ENCODE measurements around the gene NAB2.
"Not testable (repeated sequence)": the region's sequence is repeated elsewhere in the genome, so short reads cannot be mapped to it uniquely, and the experiment has no call there.

The NAB2 gene

DNA sequence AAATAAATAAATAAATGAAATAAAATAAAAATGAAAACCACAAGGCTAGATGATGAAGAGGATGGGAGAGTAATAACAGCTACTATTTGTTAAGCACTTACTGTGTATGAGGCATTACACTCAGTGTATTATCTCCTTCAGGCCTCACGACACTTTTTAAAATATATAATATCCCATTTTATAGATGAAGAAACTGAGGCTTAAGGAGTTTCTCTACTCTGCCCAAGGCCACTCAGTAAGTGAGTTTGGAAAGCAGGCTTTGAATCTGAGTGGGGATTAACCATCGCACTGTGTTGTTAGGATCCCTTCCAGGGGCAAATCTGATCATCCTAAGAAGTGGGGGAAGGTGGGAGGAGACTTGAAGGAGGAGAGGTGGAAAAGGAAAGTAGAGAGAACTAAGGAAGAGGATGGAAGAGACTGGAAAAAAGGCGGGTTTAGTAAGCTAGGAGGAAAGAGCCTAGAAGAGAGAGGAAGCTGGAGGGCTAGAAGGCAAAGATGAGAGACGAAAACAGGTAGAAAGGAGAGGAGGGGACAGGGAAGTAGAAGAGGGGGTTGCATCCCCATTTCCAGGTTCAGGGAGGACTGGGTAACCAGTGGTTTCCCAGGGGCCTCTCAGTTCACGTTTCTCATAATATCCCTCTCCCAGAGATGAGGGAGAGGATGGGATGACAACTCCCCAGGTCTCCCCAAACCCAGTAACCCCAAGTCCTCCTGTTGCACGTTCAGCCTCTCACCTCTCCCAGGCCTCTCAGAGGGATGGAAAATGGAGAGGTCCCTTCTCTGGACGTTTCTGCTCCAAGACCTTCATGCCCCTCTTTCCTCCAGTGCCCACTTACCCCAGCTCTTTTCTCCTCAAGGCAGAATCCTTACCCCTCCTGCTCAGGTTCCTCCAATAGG is 20.5 kb downstream of the NAB2 start:
- no peak for DNase-seq (ENCODE audit: low read depth in 1 of 2, low spot score in 1 of 2)

DNA sequence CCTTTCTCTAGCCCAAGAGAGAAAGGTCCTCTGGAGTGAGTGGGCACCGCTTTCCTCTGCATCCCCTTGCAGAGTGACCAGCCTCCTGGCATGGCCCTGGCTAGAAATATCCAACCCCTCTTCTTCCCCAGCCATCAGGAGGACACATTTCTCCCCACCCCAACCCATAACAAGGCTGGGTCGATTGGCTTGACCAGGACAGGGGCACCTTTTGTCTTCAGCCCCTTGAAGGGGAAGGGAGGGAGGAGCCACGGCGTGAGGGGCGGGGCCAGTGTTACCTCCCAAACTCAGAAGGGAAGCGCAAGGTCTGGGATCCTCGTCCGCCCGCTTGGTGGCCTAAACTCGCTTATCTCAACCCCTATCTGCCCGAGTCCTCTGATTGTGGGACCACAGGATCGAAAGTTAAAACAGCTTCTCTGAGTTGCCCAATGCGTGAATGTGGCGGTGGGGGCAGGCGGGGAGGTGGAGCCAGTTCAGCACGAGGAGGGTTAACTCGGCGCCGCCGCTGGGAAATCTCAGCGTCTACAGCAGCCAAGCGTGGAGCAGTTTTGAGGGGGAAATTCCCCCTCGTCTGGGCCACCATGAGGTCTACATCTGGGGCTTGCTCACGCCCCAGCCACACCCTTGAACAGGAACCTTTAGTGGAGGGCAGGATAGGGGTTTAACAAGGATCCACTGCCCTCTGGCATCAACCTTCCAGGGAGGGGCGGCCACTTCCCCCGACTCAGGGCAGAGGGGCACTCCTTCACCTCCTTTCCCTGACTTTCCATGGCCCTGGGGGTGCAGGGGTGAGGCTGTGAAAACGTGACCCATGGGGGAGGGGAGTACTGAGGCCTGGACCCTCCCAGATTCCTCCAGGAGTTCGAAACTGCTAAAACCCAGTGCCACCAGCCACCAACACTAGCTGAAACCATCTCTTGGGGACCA is 21.5 kb downstream of the NAB2 start:
- peak in 1 of 2 donors; percentile 61 for DNase-seq (ENCODE audit: low read depth in 1 of 2, low spot score in 1 of 2)

DNA sequence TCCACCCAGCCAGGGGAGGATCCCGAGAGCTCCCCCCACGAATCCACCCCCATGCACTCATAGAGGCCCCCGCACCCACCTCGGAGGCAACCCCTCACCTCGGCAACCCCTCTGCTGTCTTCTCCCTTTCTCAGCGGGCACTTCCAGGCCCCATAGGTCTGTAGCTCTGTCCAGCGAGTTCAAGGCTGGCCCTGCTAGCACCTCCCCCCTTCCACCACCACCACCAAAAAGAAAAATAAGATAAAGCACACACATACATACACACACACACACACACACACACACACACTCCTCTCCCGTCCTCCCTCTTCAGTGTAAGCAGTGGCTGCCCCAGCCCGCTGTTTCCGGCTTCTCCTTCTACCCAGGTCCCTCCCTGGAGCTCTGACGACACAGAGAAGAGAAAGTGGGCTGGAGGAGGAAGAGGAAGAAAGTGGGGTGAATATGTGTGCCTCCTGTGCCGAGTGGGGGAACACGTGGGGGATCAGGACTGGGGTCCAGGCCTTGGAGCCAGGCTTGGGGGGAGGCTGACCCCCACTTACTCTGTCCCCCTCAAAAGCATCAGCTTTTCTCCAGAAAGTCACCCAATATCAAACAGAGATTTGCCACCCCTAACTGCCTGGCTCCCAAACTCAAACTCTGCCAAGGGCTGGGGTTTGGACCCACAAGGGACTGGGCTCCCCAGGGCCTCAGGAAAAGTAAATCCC is 22.3 kb downstream of the NAB2 start, which contains the start of gene STAT6:
STAT6 (minus strand) TSS at position 332 of the 704 bp plus-strand sequence. CDS start 3,084 bp downstream, outside the sequence.
- peak; percentile 65 to 68 for DNase-seq (ENCODE audit: low read depth in 1 of 2, low spot score in 1 of 2)

DNA sequence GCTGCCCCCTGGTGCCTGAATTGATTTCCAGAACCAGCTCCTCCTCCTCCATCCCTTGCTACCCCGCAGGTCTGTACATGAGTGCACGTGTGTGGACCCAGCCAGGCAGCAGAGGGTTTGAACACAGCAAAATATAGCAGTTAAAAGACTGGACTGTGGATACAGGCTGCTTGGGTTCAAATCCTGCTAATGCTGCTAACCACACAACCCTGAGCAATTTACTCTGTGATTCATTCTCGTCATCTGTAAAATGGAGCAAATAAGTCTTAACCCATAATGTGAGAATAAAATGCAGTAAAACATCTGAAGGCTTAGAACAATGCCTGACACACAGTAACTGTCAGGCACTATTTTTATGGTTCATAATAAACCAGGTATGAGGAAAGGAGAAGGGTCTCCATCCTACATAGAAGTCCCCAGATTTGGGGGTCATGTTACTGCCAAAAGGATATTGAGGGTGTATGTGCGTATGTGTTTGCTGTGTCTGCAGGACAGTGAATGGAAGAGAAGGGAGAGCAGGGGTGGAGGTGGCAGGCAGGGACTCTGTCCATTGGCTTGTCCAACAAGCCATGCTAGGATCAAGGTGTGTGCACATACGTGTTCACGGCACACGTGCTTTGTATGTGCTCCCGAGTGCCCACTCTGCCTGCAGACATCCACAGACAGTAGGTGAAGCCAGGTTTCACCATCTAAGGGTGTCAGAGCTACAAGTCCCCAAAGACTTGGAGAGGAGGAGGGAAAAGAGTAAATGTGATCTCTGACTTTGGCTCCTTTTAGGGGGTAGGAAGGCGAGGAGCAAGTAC is 23.8 kb downstream of the NAB2 start:
- no peak for DNase-seq (ENCODE audit: low read depth in 1 of 2, low spot score in 1 of 2)

DNA sequence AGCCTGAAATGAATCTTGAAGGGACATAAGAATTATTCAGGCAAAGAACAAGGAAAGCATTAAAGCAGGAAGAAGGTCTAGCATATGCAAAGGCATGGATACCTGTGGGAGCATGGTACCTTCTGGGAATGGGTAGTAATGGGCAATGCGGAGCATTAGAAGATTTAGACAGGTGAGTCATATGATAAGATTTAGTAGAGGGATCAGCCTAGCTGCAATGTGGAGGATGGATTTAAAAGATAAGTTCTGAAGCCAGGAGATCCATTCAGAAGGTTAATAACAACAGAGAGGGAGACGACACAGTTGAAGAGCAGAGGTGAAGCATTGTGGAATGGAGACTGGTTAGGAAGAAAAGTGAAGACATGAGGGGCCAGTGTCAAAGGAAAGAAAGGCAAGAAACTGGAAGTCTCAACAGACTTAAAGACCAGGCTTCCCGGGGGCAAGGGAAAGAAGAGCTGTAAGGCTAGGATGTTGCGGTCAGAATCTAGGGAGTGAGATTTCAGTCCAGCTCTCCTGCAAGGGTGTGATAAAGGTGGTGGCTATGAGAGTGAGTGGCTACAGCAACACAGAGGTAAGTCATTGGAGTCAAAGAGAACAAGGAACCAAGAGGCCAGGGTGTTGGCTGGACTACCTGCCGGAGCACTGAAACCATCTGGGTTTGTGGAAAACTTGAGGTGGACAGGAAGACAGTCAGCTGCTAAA is 27.8 kb downstream of the NAB2 start:
- no peak for DNase-seq (ENCODE audit: low read depth in 1 of 2, low spot score in 1 of 2)

DNA sequence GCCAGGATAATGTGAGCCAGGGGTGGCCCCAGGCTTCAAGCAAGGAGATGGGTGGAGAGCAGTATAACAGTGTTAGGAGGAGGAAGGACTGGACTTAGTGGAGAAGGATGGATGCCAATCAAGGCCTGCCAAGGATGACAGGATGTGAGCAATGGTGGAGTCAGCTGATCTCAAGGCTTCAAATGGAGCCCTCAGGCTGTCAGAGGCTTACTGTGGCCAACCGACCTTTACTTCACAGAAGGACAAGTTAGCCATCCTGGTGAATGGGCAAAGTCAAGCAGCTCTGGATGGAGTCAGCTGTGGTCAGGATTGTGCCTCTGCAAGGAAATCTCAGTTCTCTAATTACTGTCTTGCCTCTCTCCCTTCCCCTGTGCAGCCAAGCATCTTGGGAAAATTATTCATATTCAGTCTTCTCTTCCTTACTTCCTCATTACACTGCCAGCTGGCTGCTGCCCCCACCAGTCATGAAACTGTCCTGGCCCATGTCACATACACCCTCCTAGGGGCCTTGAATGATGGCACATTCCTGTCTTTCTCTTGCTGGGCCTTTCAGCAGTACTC is 29.9 kb downstream of the NAB2 start:
- no peak for DNase-seq (ENCODE audit: low read depth in 1 of 2, low spot score in 1 of 2)

DNA sequence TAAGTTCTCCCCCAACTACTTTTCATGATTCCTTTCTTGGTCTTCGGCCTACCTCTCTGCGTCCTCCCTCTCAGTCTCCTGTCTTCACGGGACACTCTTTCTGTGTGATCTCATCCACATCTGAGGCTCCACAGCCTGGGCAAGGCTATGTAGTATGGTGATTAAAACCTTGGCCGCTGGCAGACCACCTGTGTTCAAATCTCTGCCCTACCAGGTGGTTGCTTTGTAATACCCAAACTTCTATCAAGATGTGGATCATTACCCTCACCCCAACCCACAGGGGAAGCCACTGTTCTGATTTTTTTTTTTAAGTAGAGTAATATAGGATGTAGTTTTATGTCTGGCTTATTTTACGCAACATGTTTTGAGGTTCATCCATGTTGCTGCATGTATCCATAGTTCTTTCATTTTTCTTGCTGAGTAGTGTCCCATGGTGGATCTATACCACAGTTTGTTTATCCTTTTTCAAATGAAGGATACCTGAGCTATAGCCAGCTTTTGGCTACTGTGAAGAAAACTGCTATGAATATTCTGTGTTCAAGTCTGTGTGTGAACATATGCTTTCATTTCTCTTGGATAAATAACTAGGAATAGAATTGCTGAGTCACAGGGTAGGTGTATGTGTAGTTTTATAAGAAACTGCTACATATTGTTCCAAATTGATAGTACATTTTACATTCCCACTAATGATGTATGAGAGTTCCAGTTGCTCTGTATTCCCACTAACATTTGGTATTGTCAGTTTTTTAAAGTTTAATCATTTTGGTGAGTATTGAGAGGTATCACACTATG is 30.6 kb downstream of the NAB2 start:
- DNase-seq (ENCODE audit: low read depth in 1 of 2, low spot score in 1 of 2): no peak

DNA sequence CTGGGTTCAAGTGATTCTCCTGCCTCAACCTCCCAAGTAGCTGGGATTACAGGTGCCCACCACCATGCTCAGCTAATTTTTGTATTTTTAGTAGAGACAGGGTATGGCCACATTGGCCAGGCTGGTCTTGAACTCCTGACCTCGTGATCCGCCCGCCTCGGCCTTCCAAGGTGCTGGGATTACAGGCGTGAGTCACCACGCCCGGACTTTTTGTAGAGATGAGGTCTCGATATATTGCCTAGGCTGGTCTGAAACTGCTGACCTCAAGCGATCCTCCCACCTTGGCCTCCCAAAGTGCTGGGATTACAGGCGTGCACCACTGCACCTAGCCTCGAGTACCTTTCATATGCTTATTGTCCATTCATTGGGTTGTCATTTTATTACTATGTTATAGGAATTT is 31.8 kb downstream of the NAB2 start:
- not testable (repeated sequence) for DNase-seq (ENCODE audit: low read depth in 1 of 2, low spot score in 1 of 2)

DNA sequence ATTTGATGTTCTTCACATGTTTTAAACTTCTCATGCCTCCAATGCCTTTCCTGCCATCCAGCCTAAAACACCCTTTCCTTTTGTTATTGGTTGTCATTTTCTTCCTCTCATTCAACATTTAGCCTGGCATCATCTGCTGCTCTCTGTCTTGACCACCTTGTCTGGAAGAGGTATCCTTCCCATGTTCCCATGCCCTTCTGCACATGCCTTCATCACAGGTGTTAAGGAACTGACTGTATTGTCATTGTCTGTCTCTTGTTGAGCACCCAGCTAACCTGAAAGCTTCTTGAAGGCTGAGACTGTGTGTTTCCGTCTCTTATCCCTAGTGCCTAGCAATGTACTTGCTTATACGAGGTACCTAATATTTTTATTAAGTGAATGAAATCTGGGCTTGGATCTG is 34.9 kb downstream of the NAB2 start:
- no peak for DNase-seq (ENCODE audit: low read depth in 1 of 2, low spot score in 1 of 2)

DNA sequence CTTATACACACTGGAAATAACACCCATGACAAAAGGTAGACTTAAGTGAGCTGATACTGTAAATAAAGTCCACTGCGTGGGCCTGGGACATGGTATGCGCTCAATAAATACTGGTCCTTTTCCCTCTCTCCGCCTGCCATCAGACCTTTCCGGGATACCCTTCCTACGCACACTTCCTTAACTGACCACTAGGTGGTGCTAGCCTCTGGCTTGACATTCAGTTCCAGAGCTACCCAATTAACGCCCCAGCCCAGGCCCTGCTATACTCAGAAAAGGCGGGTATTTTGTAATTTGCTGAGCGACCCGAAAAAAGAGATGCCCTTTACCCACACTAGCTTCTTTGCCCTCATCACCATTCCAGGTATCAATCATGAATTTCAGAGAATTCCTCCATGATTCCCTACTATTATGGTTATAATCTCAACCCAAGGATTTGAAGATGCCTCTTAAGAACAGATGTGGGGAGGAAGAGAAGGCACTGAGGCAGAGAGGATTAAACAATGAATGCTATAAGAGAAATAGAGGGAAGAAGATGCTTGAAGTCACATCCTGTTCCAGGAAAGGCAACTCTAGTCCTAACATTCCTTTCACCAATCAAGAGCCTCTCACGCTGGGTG is 35.5 kb downstream of the NAB2 start:
- DNase-seq (ENCODE audit: low read depth in 1 of 2, low spot score in 1 of 2): peak; percentile 45 to 63

DNA sequence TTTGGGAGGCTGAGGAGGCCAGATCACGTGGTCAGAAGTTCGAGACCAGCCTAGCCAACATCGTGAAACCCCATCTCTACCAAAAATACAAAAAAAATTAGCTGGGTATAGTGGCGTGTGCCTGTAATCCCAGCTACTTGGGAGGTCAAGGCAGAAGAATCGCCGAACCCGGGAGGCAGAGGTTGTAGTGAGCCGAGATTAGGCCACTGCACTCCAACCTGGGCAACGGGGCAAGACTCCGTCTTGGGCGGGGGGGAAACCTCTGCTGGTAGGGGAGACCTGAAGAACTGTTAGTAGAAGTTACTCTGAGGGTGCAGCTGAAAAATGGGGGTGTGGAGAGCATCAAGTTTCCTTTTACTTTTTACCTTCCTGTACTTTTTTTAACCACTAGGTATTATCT is 37.1 kb downstream of the NAB2 start:
- DNase-seq (ENCODE audit: low read depth in 1 of 2, low spot score in 1 of 2): no peak

DNA sequence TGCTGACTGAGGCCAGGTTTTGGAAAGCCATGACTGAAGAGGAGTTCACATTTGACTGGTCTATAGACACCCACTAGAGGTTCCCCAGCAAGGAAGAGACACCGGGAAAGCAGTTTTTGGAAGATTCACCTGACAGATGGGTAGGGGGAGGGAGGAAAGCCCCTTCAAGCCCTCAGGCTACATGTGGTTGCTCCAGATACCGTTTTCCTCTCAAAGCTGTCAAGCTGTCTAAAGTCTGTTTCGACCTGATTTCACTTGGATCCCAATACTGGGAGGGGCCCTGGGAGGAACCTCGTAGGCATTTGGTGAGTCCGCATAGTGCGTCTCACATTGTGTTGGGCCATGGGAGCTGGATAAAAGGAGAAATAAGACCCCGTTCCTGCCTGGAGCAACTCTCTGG is 37.6 kb downstream of the NAB2 start:
- DNase-seq (ENCODE audit: low read depth in 1 of 2, low spot score in 1 of 2): no peak

DNA sequence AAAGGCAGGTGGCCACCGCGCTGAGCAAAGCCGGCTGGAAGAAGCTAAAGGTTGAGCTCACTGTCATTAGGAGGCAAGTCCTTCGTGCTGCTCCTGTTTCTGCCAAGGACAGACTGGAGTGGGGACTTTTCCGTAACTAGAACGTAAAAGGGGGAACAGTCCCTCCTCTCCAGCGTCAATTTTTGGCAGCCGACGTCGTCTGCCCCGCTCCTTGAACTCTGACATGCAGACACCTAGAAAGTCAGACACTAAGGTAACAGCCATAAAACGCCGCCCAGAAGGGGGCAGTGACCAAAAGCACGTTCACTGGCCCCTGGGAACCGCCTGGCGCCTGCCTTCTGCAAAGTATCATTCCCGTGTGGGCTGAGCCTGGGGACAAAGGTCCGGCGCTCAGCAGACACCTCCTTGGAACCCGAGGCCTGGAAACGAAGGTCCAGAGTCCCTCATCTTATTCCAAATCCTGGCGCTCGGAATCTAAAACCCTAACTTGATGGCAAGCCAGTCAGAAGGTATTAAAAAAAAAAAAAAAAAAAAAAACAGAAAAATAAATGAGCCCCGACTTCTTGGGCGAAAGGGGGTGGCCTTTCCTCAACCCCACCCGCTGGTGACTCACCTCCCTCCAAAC is 38.3 kb downstream of the NAB2 start:
- DNase-seq (ENCODE audit: low read depth in 1 of 2, low spot score in 1 of 2): peak in 1 of 2 donors; percentile 6

DNA sequence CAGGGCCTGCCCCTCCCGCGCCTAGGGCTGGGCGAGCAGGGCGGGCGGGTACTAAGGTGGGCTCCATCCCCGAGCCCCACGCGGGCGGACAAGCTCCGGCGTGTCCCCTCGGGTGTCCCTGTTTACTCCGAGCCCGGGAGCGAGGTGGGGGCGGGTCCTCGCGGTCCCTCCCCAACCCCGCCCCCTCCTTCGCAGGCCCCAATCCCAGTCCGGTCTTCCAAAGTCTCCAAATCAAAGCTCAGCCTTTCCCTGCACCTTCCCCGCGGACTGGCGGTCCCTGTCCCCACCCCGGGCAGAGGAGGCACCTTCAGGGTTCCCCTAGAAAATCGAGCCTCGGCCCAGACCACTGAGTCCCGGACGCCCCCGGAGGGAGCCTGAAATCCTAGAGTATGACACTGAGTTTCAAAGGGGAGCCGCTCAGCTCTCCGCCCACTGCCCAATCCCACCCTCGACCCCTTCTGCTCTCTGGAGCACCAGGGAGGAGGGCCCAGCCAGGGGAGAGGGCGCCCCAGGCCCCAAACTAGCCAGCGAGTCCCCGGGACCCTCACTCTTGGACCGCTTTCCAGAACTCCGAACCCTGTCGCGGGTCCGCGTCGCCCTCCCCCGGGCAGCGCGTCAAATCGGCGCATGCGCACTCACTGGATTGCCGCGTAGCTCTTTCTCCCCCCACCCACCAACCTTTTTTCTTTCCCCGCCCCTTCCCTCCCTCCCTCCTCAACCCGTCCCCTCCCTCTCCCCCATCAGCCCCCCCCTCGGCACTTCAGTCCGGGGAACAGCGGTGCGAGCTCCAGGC is 39.0 kb downstream of the NAB2 start, which contains the start of gene LRP1:
LRP1 (plus strand) TSS at position 758 of the 793 bp plus-strand sequence. CDS start 482 bp downstream, outside the sequence.
- peak; percentile 61 to 65 for DNase-seq (ENCODE audit: low read depth in 1 of 2, low spot score in 1 of 2)

DNA sequence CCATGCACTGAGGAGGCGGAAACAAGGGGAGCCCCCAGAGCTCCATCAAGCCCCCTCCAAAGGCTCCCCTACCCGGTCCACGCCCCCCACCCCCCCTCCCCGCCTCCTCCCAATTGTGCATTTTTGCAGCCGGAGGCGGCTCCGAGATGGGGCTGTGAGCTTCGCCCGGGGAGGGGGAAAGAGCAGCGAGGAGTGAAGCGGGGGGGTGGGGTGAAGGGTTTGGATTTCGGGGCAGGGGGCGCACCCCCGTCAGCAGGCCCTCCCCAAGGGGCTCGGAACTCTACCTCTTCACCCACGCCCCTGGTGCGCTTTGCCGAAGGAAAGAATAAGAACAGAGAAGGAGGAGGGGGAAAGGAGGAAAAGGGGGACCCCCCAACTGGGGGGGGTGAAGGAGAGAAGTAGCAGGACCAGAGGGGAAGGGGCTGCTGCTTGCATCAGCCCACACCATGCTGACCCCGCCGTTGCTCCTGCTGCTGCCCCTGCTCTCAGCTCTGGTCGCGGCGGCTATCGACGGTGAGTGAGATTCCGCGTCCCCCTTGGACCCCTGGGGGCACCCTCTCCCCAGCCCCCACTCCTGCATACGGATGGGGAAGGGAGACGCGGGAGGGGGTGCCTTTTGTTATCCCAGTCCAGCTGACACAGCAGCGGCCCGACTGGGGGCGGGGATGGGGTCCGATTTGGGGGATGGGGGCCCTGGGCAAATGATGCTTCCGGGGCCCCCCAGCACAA is 39.8 kb downstream of the NAB2 start:
- DNase-seq (ENCODE audit: low read depth in 1 of 2, low spot score in 1 of 2): no peak

DNA sequence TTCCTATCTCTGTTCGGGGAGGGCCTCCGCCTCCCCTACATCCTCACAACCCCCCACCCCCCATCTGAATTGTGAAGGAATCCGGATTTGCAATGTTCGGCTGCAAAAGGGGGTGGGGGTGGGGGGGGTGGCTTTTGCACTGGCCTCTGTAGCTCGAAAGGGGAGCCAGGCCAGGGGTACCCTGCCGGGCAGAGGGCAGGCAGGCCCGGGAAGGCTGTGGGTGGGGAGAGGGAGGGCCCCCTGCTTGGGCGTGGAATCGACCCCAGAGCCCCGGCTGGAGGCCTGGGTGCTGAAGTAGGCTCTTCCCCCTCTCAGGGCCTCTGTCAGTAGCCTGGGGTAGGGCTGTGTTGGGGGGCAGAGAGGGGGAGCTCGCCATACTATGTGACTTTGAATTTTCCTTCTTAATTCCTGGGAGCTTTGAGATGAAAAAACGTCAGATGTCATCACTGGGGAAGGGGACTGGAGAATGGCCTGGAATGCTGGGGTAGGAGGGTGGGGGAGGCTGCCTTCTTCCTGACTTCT is 40.5 kb downstream of the NAB2 start:
- no peak for DNase-seq (ENCODE audit: low read depth in 1 of 2, low spot score in 1 of 2)
